22Rv1 (cell line): ENCODE measurements around the gene PRLH.

Experiments
- CTCF ChIP-seq: fragments of 450-650 bp; IDR thresholded peaks from 2 replicates; pipeline ENCODE4 v1.5.1; 2017; ENCODE audit warnings: mild to moderate bottlenecking
- ZFX ChIP-seq: fragments of 450-650 bp; IDR thresholded peaks from 2 replicates; pipeline ENCODE4 v1.6.1; 2017; ENCODE audit warnings: antibody characterized with exemption, borderline replicate concordance

DNA sequence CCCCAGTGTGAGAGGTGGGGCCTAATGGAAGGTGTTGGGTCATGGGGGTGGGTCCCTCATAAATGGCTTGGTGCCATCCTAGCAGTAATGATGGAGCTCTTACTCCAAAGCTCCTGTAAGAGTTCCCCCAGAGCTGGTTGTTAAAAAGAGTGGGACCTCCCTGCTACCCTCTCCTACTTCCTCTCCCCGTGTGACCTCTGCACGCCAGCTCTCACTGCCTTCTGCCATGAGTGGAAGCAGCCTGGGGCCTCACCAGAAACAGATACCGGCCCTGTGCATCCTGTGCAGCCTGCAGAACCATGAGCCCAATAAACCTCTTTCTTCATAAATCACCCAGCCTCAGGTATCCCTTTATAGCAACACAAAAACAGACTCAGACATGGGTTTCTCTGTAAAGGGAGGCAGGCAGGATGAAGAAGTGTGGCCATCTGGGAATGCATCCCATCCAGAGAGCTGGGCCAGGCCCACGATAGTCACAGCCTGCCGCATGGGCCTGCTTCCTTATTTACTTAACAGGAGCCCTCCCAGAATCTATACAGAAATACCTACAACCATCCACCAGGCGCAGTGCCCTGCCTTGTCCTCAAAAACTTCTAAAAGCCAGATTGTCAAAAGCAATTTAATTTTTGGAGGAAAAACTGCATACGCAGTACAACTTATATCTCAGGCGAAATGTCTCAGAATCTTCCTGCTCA is 7.5 kb downstream of the PRLH start:
- TF ChIP-seq CTCF = no peak
- TF ChIP-seq ZFX = no peak
